HEK293T (cell line): ENCODE measurements around the gene CBR4.

Experiments used
- CTCF ChIA-PET: fragments of 350-600 bp; formaldehyde crosslinking; extraction: SDS; loops from one replicate; lab custom pipeline; 2021; ENCODE audit warnings: antibody characterized with exemption, inconsistent platforms; lab: Yijun Ruan, JAX
- POLR2A ChIA-PET: fragments of 350-600 bp; formaldehyde crosslinking; extraction: SDS; loops from one replicate; lab custom pipeline; 2020; ENCODE audit warnings: antibody characterized with exemption, inconsistent platforms; lab: Yijun Ruan, JAX
- DNase-seq: peaks from one replicate; pipeline ENCODE4 v3.0.0; 2012; ENCODE audit warnings: mixed read lengths; ENCODE audit errors: extremely low spot score
- ARNT ChIP-seq: fragments of 450-650 bp; IDR thresholded peaks from 2 replicates; pipeline ENCODE4 v1.6.1; 2017; ENCODE audit warnings: mild to moderate bottlenecking
- BHLHE40 ChIP-seq: fragments of 450-650 bp; IDR thresholded peaks from 2 replicates; pipeline ENCODE4 v1.6.1; 2016; ENCODE audit warnings: mild to moderate bottlenecking, moderate library complexity, borderline replicate concordance
- CTBP1 ChIP-seq: fragments of 450-650 bp; IDR thresholded peaks from 2 replicates; pipeline ENCODE4 v1.6.1; 2016; ENCODE audit warnings: borderline replicate concordance
- ELF4 ChIP-seq: fragments of 450-650 bp; IDR thresholded peaks from 2 replicates; pipeline ENCODE4 v1.6.1; 2017; ENCODE audit warnings: antibody characterized with exemption
- FOXA1 ChIP-seq: fragments of 450-650 bp; IDR thresholded peaks from 2 replicates; pipeline ENCODE4 v1.6.1; 2016; ENCODE audit warnings: mild to moderate bottlenecking
- FOXK2 ChIP-seq: fragments of 450-650 bp; IDR thresholded peaks from 2 replicates; pipeline ENCODE4 v1.6.1; 2016; ENCODE audit warnings: mild to moderate bottlenecking
- FOXM1 ChIP-seq: fragments of 450-650 bp; IDR thresholded peaks from 2 replicates; pipeline ENCODE4 v1.6.1; 2017; ENCODE audit warnings: mild to moderate bottlenecking, borderline replicate concordance
- HDGF ChIP-seq: fragments of 450-650 bp; IDR thresholded peaks from 2 replicates; pipeline ENCODE4 v1.6.1; 2017; ENCODE audit warnings: antibody characterized with exemption, borderline replicate concordance
- L3MBTL2 ChIP-seq: fragments of 450-650 bp; conservative IDR thresholded peaks from 2 replicates; pipeline ENCODE4 v1.6.1; 2016; ENCODE audit warnings: mild to moderate bottlenecking
- LEF1 ChIP-seq: fragments of 450-650 bp; IDR thresholded peaks from 2 replicates; pipeline ENCODE4 v1.6.1; 2017; ENCODE audit warnings: mild to moderate bottlenecking, borderline replicate concordance
- NFRKB ChIP-seq: fragments of 450-650 bp; IDR thresholded peaks from 2 replicates; pipeline ENCODE4 v1.6.1; 2016; ENCODE audit warnings: mild to moderate bottlenecking, moderate library complexity
- PKNOX1 ChIP-seq: fragments of 450-650 bp; IDR thresholded peaks from 2 replicates; pipeline ENCODE4 v1.6.1; 2016
- SP1 ChIP-seq: fragments of 450-650 bp; IDR thresholded peaks from 2 replicates; pipeline ENCODE4 v1.6.1; 2017
- SUZ12 ChIP-seq: fragments of 450-650 bp; IDR thresholded peaks from 2 replicates; pipeline ENCODE4 v1.6.1; 2016; ENCODE audit warnings: mild to moderate bottlenecking
- TARDBP ChIP-seq: fragments of 450-650 bp; IDR thresholded peaks from 2 replicates; pipeline ENCODE4 v1.6.1; 2016
- ZNF384 ChIP-seq: fragments of 450-650 bp; IDR thresholded peaks from 2 replicates; pipeline ENCODE4 v1.6.1; 2016

The CBR4 gene

GRCh38 chr4:169047956-169048355, 37.9 kb upstream of the CBR4 start:
- TF ChIP-seq NFRKB (no peak), LEF1 (no peak), BHLHE40 (no peak), CTBP1 (no peak), SP1 (no peak), FOXA1 (no peak)
- POLR2A ChIA-PET: interaction anchor here (1.2 kb wide), 1 partner anchor 38 kb away, joined by 4 read pairs; the partner anchor contains the start of gene CBR4
- no peak for DNase-seq
- CTCF ChIA-PET: interaction anchor here (0.6 kb wide), 1 partner anchor 488 kb away, joined by 6 read pairs; no protein-coding TSS in a partner anchor

GRCh38 chr4:169045862-169046584, 36.0 kb upstream of the CBR4 start:
- TF ChIP-seq ELF4 (no peak), ZNF384 (no peak), FOXK2 (no peak), PKNOX1 (no peak), SUZ12 (no peak), L3MBTL2 (no peak), ARNT (no peak), NFRKB (no peak)
- CTCF ChIA-PET: interaction anchor here (0.9 kb wide), 1 partner anchor 18 kb away, joined by 3 read pairs; no protein-coding TSS in a partner anchor
- POLR2A ChIA-PET: no interaction called here
- DNase-seq: no peak

- TF ChIP-seq BHLHE40: no peak
- TF ChIP-seq FOXK2: no peak
- no peak for TF ChIP-seq SUZ12
- no peak for DNase-seq
- CTCF ChIA-PET: interaction anchor here (0.7 to 1.3 kb wide), 2 partner anchors 11 to 530 kb away, joined by 3 to 4 read pairs; no protein-coding TSS in a partner anchor
- POLR2A ChIA-PET: interaction anchor here (0.9 kb wide), 1 partner anchor 11 kb away, joined by 7 read pairs; no protein-coding TSS in a partner anchor
Observed at GRCh38 chr4:169044714-169045447, 34.8 kb upstream of the CBR4 start.

GRCh38 chr4:169042608-169043007, 32.6 kb upstream of the CBR4 start:
- TF ChIP-seq LEF1: no peak
- no peak for TF ChIP-seq ARNT
- TF ChIP-seq FOXK2: no peak
- TF ChIP-seq ELF4: no peak
- no peak for TF ChIP-seq ZNF384
- no peak for TF ChIP-seq FOXM1
- no peak for TF ChIP-seq NFRKB
- no peak for TF ChIP-seq HDGF
- TF ChIP-seq L3MBTL2: no peak
- TF ChIP-seq FOXA1: no peak
- TF ChIP-seq PKNOX1: no peak
- TF ChIP-seq SUZ12: no peak
- TF ChIP-seq SP1: no peak
- no peak for TF ChIP-seq CTBP1
- no peak for TF ChIP-seq TARDBP
- no peak for TF ChIP-seq BHLHE40
- ChIA-PET POLR2A (interaction anchor here (1.2 to 1.7 kb wide), 3 partner anchors 9 to 32 kb away, joined by 3 to 7 read pairs (median 6); partner anchors contain the start of gene CBR4), CTCF (no interaction called here)
- DNase-seq: no peak

GRCh38 chr4:169040559-169041261, 30.7 kb upstream of the CBR4 start:
- ChIA-PET CTCF (interaction anchor here (0.6 kb wide), 1 partner anchor 249 kb away, joined by 3 read pairs; no protein-coding TSS in a partner anchor), POLR2A (no interaction called here)
- no peak for DNase-seq
- no peak for TF ChIP-seq FOXK2
- TF ChIP-seq PKNOX1: no peak
- no peak for TF ChIP-seq BHLHE40
- no peak for TF ChIP-seq L3MBTL2
- TF ChIP-seq ELF4: no peak

- POLR2A ChIA-PET: no interaction called here
- no peak for DNase-seq
- CTCF ChIA-PET: no interaction called here
- TF ChIP-seq ELF4 (no peak), L3MBTL2 (no peak), SP1 (no peak), FOXK2 (no peak)
Observed at GRCh38 chr4:169039251-169039954, 29.3 kb upstream of the CBR4 start.
